ENCODE results near the gene TTC9C. TPM values are rescaled to one million over a fixed set of nuclear protein-coding genes. Genes with fewer than 3 reads are reported as not detected.
A peak's percentile ranks its signal among the peaks of the same experiment; 100 is the strongest.

The TTC9C gene
- total RNA-seq, 1 experiment from 2014 or later = 48.7 TPM

DNA sequence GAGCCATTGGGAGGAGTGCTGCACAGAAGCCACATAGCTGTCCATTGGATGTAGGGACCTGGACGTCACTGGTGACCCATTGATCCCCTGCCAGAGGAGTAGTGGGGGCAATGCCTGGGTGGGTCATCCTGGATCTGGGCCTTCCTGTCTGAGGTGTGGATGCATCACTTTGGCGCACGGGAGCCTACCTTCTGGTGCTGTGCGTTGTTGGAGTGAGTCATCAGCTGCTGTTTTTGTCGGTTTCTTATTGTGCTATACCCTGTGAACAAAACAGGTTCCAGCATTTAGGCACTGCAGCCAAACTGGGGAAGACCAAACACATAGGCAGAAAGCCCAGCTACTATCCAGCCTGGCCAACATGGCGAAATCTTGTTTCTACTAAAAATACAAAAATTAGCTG lies 46.1 kb downstream of the TTC9C start (continued):
- no peak for TF ChIP-seq ATF2 (CRISPR knock-in tag; IDR thresholded peaks at IDR 0.05; ENCODE audit: borderline replicate concordance, low read depth)
- no peak for TF ChIP-seq ZSCAN18 (CRISPR knock-in tag; IDR thresholded peaks at IDR 0.05)
- TF ChIP-seq GRHL2 (CRISPR knock-in tag; IDR thresholded peaks at IDR 0.05; ENCODE audit: insufficient replicate concordance, severe bottlenecking) = no peak

DNA sequence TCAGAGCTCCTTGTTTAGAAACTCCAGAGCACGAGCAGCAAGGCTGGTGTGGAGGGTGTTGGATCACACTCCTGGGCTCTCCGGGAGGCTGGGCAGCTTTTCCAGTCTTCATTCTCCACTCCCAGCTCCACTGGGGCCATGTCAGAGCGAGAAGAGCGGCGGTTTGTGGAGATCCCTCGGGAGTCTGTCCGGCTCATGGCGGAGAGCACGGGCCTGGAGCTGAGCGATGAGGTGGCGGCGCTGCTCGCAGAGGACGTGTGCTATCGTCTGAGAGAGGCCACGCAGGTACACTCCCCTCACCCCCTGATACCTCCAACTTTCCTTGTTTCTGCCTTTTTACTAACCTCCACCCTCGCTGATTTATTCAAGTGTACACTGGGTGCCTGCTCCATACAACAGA lies 47.4 kb downstream of the TTC9C start:
- H3K36me3 Mint-ChIP-seq = peaks cover 44% of the 10 kb centered on the region
- TF ChIP-seq ATF2 (CRISPR knock-in tag; IDR thresholded peaks at IDR 0.05; ENCODE audit: borderline replicate concordance, low read depth) = no peak
- TF ChIP-seq SP1 (CRISPR knock-in tag; conservative IDR thresholded peaks at IDR 0.05) = no peak
- no peak for TF ChIP-seq GTF2I (CRISPR knock-in tag; conservative IDR thresholded peaks at IDR 0.05)
- TF ChIP-seq, protein P1, sequence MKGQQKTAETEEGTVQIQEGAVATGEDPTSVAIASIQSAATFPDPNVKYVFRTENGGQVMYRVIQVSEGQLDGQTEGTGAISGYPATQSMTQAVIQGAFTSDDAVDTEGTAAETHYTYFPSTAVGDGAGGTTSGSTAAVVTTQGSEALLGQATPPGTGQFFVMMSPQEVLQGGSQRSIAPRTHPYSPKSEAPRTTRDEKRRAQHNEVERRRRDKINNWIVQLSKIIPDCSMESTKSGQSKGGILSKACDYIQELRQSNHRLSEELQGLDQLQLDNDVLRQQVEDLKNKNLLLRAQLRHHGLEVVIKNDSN (CRISPR knock-in tag; IDR thresholded peaks at IDR 0.05) = no peak
- TF ChIP-seq, protein P2, sequence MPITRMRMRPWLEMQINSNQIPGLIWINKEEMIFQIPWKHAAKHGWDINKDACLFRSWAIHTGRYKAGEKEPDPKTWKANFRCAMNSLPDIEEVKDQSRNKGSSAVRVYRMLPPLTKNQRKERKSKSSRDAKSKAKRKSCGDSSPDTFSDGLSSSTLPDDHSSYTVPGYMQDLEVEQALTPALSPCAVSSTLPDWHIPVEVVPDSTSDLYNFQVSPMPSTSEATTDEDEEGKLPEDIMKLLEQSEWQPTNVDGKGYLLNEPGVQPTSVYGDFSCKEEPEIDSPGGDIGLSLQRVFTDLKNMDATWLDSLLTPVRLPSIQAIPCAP (CRISPR knock-in tag; IDR thresholded peaks at IDR 0.05) = no peak
- no peak for TF ChIP-seq E2F5 (CRISPR knock-in tag; IDR thresholded peaks at IDR 0.05)
- no peak for TF ChIP-seq ZNF425 (CRISPR knock-in tag; conservative IDR thresholded peaks at IDR 0.05)
- no peak for TF ChIP-seq GABPB1 (CRISPR knock-in tag; IDR thresholded peaks at IDR 0.05)
- TF ChIP-seq, protein P3, sequence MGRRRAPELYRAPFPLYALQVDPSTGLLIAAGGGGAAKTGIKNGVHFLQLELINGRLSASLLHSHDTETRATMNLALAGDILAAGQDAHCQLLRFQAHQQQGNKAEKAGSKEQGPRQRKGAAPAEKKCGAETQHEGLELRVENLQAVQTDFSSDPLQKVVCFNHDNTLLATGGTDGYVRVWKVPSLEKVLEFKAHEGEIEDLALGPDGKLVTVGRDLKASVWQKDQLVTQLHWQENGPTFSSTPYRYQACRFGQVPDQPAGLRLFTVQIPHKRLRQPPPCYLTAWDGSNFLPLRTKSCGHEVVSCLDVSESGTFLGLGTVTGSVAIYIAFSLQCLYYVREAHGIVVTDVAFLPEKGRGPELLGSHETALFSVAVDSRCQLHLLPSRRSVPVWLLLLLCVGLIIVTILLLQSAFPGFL (CRISPR knock-in tag; IDR thresholded peaks at IDR 0.05; ENCODE audit: borderline replicate concordance) = no peak
- no peak for TF ChIP-seq MXD4 (CRISPR knock-in tag; IDR thresholded peaks at IDR 0.05; ENCODE audit: borderline replicate concordance)
- TF ChIP-seq, protein P4, sequence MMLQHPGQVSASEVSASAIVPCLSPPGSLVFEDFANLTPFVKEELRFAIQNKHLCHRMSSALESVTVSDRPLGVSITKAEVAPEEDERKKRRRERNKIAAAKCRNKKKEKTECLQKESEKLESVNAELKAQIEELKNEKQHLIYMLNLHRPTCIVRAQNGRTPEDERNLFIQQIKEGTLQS (CRISPR knock-in tag; conservative IDR thresholded peaks at IDR 0.05) = no peak
- TF ChIP-seq HMGXB4 (CRISPR knock-in tag; IDR thresholded peaks at IDR 0.05) = no peak
- TF ChIP-seq ZNF138 (CRISPR knock-in tag; conservative IDR thresholded peaks at IDR 0.05) = no peak
- TF ChIP-seq AFF4 (CRISPR knock-in tag; IDR thresholded peaks at IDR 0.05; ENCODE audit: borderline replicate concordance) = no peak
- ATAC-seq (no peak), DNase-seq (ENCODE audit: low spot score) (no peak)
- H3K27me3 Mint-ChIP-seq (ENCODE audit: low read depth) = no peaks in the 10 kb centered on the region
- no peak overlapping the region for H3K4me3 Mint-ChIP-seq
- H3K4me1 Mint-ChIP-seq = peaks cover under 1% of the 10 kb centered on the region; the same call in 1 of the 2 replicates
- H3K9me3 Mint-ChIP-seq = no peaks in the 10 kb centered on the region
- CTCF ChIA-PET = interaction anchor here (1.2 to 11.6 kb wide), 2 partner anchors 11 to 86 kb away, joined by 3 to 121 read pairs; partner anchors contain the start of gene TMEM179B
- POLR2A ChIA-PET = interaction anchor here (0.6 kb wide), 1 partner anchor 30 kb away, joined by 5 read pairs; no protein-coding TSS in a partner anchor
- H3K27ac Mint-ChIP-seq = peak overlapping the region; percentile 82; the same call in 1 of the 2 replicates
